MM.1S (cell line): ENCODE measurements around the gene SLC31A1.

Experiments
- DNase-seq: peaks from one replicate; pipeline ENCODE4 v3.0.0-alpha.2; 2015
- H2AFZ ChIP-seq: fragments of 300-600 bp; sonication (generic); 2 replicates; pipeline ENCODE4 v1.6.0; 2016; ENCODE audit warnings: antibody characterized with exemption, low read length
- H3F3A ChIP-seq: fragments of 300-600 bp; sonication (generic); 2 replicates; pipeline ENCODE4 v1.6.1; 2016; ENCODE audit warnings: mild to moderate bottlenecking, antibody characterized with exemption, low read length, moderate library complexity, mixed read lengths; ENCODE audit not compliant: insufficient read depth
- H3K27ac ChIP-seq: fragments of 300-600 bp; sonication (generic); 2 replicates; pipeline ENCODE4 v1.5.1; 2016; ENCODE audit warnings: mild to moderate bottlenecking, low read length
- H3K27me3 ChIP-seq: fragments of 300-600 bp; sonication (generic); replicated peaks from 2 replicates; pipeline ENCODE4 v1.6.0; 2016; ENCODE audit warnings: low read length; ENCODE audit not compliant: insufficient read depth
- H3K36me3 ChIP-seq: fragments of 300-600 bp; sonication (generic); replicated peaks from 2 replicates; pipeline ENCODE4 v1.6.1; 2016; ENCODE audit warnings: mild to moderate bottlenecking, low read length, mixed read lengths; ENCODE audit not compliant: insufficient read depth
- H3K4me1 ChIP-seq: fragments of 300-600 bp; sonication (generic); 2 replicates; pipeline ENCODE4 v1.6.1; 2016; ENCODE audit warnings: low read length, mixed read lengths
- H3K4me2 ChIP-seq: fragments of 300-600 bp; sonication (generic); 2 replicates; pipeline ENCODE4 v1.6.0; 2016; ENCODE audit warnings: low read depth, low read length
- H3K4me3 ChIP-seq: fragments of 300-600 bp; sonication (generic); 2 replicates; pipeline ENCODE4 v1.5.1; 2016; ENCODE audit warnings: low read length, mixed read lengths
- H3K79me2 ChIP-seq: fragments of 300-600 bp; sonication (generic); 2 replicates; pipeline ENCODE4 v1.6.1; 2016; ENCODE audit warnings: mixed run types, low read length, mixed read lengths
- H3K9ac ChIP-seq: fragments of 300-600 bp; sonication (generic); 2 replicates; pipeline ENCODE4 v1.6.1; 2016; ENCODE audit warnings: low read length, mixed read lengths
- H3K9me2 ChIP-seq: fragments of 300-600 bp; sonication (generic); replicated peaks from 2 replicates; pipeline ENCODE4 v1.6.1; 2016; ENCODE audit warnings: mild to moderate bottlenecking, low read length, mixed read lengths; ENCODE audit not compliant: insufficient read depth
- H3K9me3 ChIP-seq: fragments of 300-600 bp; sonication (generic); replicated peaks from 2 replicates; pipeline ENCODE4 v1.6.1; 2016; ENCODE audit warnings: mild to moderate bottlenecking, low read length, mixed read lengths; ENCODE audit not compliant: insufficient read depth
- H4K20me1 ChIP-seq: fragments of 300-600 bp; sonication (generic); 2 replicates; pipeline ENCODE4 v1.6.1; 2016; ENCODE audit warnings: mild to moderate bottlenecking, low read length, moderate library complexity, mixed read lengths; ENCODE audit not compliant: insufficient read depth
- EZH2 ChIP-seq: fragments of 300-600 bp; sonication (generic); optimal IDR thresholded peaks from 2 replicates; pipeline ENCODE3; 2017; ENCODE audit warnings: low read depth, mild to moderate bottlenecking, antibody characterized with exemption, low read length, mixed read lengths
- EZH2phosphoT487 ChIP-seq: fragments of 300-600 bp; sonication (generic); IDR thresholded peaks from 2 replicates; pipeline ENCODE4 v1.6.1; 2018; ENCODE audit warnings: antibody characterized with exemption, low read length
- TF ChIP-seq, protein P1 (sequence below): fragments of 300-600 bp; sonication (generic); IDR thresholded peaks from 2 replicates; pipeline ENCODE4 v1.5.1; 2016; ENCODE audit warnings: antibody characterized with exemption, low read length, mixed read lengths

SLC31A1 gene

GRCh38 chr9:113177251-113177650, 44.1 kb upstream of the SLC31A1 start:
- Histone ChIP-seq H3K9me3 (no peaks in the 10 kb centered on the region), H3K36me3 (peaks cover 21% of the 10 kb centered on the region), H2AFZ (no peak overlapping the region)

GRCh38 chr9:113178087-113178486, 43.3 kb upstream of the SLC31A1 start:
- H3K4me1 ChIP-seq, result peaks cover 11% of the 10 kb centered on the region
- peaks cover 23% of the 10 kb centered on the region for H3K36me3 ChIP-seq
- H3K4me2 ChIP-seq, result no peak overlapping the region
- H3K27ac ChIP-seq, result no peak overlapping the region
- H3K9ac ChIP-seq, result no peak overlapping the region
- H3F3A ChIP-seq, result no peaks in the 10 kb centered on the region
- no peaks in the 10 kb centered on the region for H4K20me1 ChIP-seq
- H3K27me3 ChIP-seq, result no peaks in the 10 kb centered on the region
- H2AFZ ChIP-seq, result no peak overlapping the region
- TF ChIP-seq, protein P1, sequence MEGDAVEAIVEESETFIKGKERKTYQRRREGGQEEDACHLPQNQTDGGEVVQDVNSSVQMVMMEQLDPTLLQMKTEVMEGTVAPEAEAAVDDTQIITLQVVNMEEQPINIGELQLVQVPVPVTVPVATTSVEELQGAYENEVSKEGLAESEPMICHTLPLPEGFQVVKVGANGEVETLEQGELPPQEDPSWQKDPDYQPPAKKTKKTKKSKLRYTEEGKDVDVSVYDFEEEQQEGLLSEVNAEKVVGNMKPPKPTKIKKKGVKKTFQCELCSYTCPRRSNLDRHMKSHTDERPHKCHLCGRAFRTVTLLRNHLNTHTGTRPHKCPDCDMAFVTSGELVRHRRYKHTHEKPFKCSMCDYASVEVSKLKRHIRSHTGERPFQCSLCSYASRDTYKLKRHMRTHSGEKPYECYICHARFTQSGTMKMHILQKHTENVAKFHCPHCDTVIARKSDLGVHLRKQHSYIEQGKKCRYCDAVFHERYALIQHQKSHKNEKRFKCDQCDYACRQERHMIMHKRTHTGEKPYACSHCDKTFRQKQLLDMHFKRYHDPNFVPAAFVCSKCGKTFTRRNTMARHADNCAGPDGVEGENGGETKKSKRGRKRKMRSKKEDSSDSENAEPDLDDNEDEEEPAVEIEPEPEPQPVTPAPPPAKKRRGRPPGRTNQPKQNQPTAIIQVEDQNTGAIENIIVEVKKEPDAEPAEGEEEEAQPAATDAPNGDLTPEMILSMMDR, result no peak
- no peak for TF ChIP-seq EZH2phosphoT487
- H3K4me3 ChIP-seq, result no peak overlapping the region
- no peak for DNase-seq
- no peaks in the 10 kb centered on the region for H3K9me3 ChIP-seq
- no peaks in the 10 kb centered on the region for H3K9me2 ChIP-seq
- H3K79me2 ChIP-seq, result no peaks in the 10 kb centered on the region

More at GRCh38 chr9:113177251-113177650, 44.1 kb upstream of the SLC31A1 start:
- no peak overlapping the region for H3K27ac ChIP-seq
- no peaks in the 10 kb centered on the region for H3K27me3 ChIP-seq
- H3K79me2 ChIP-seq, result no peaks in the 10 kb centered on the region
- TF ChIP-seq, protein P1, result no peak
- no peak for TF ChIP-seq EZH2
- no peak for TF ChIP-seq EZH2phosphoT487
- no peak for DNase-seq
- no peak overlapping the region for H3K9ac ChIP-seq
- H4K20me1 ChIP-seq, result no peaks in the 10 kb centered on the region
- no peaks in the 10 kb centered on the region for H3F3A ChIP-seq
- H3K4me2 ChIP-seq, result no peak overlapping the region
- no peaks in the 10 kb centered on the region for H3K9me2 ChIP-seq
- no peak overlapping the region for H3K4me3 ChIP-seq
- peaks cover 11% of the 10 kb centered on the region for H3K4me1 ChIP-seq

- Histone ChIP-seq H3K4me1 (peaks cover 11% of the 10 kb centered on the region), H3K4me2 (peak overlapping the region; percentile 14; the same call in 1 of the 2 replicates), H3K9ac (no peak overlapping the region), H3K9me2 (no peaks in the 10 kb centered on the region), H3K27me3 (no peaks in the 10 kb centered on the region), H3K79me2 (no peaks in the 10 kb centered on the region), H3K27ac (peak overlapping the region; percentile 14; the same call in 1 of the 2 replicates), H4K20me1 (no peaks in the 10 kb centered on the region), H3K36me3 (peaks cover 24% of the 10 kb centered on the region), H2AFZ (no peak overlapping the region), H3K4me3 (no peak overlapping the region), H3F3A (no peaks in the 10 kb centered on the region), H3K9me3 (no peaks in the 10 kb centered on the region)
- TF ChIP-seq EZH2, result no peak
- TF ChIP-seq, protein P1, result no peak
- no peak for TF ChIP-seq EZH2phosphoT487
- DNase-seq, result peak; percentile 69
These were observed 41.5 kb upstream of the SLC31A1 start for GRCh38 chr9:113179839-113180238.
